H9 (cell line): ENCODE measurements around the gene NCS1. TPM values are rescaled to one million over a fixed set of nuclear protein-coding genes. Genes with fewer than 3 reads are reported as not detected.

Experiments used
- DNase-seq: peaks from one replicate; pipeline ENCODE4 v3.0.0-alpha.2; 2017
- H2AFZ ChIP-seq: one replicate; pipeline ENCODE4 v1.6.1; 2013; ENCODE audit warnings: mild to moderate bottlenecking, low read length, control low read depth, moderate library complexity
- H2AK5ac ChIP-seq: 2 replicates; pipeline ENCODE4 v1.6.1; 2013; ENCODE audit warnings: low read length, control low read depth, mixed read lengths; ENCODE audit not compliant: insufficient read length
- H2BK120ac ChIP-seq: one replicate; pipeline ENCODE4 v1.6.1; 2013; ENCODE audit warnings: low read depth, mild to moderate bottlenecking, low read length, control low read depth, inconsistent platforms; ENCODE audit not compliant: poor library complexity, severe bottlenecking
- H2BK12ac ChIP-seq: 2 replicates; pipeline ENCODE4 v1.6.1; 2013; ENCODE audit warnings: low read length, control low read depth, mixed read lengths, low read depth; ENCODE audit not compliant: insufficient read length
- H2BK15ac ChIP-seq: 2 replicates; pipeline ENCODE4 v1.6.1; 2013; ENCODE audit warnings: low read depth, low read length, control low read depth
- H2BK20ac ChIP-seq: one replicate; pipeline ENCODE4 v1.6.1; 2013; ENCODE audit warnings: low read depth, mild to moderate bottlenecking, low read length, control low read depth, inconsistent platforms; ENCODE audit not compliant: poor library complexity, severe bottlenecking
- H2BK5ac ChIP-seq: 2 replicates; pipeline ENCODE4 v1.6.1; 2013; ENCODE audit warnings: low read length, control low read depth, mixed read lengths; ENCODE audit not compliant: insufficient read length
- H3K14ac ChIP-seq: 2 replicates; pipeline ENCODE4 v1.6.1; 2013; ENCODE audit warnings: low read length, control low read depth; ENCODE audit not compliant: insufficient read depth
- H3K18ac ChIP-seq: 2 replicates; pipeline ENCODE4 v1.6.1; 2013; ENCODE audit warnings: low read depth, mild to moderate bottlenecking, mixed read lengths, low read length, control low read depth; ENCODE audit not compliant: insufficient read length
- H3K23ac ChIP-seq: 2 replicates; pipeline ENCODE4 v1.6.1; 2013; ENCODE audit warnings: low read length, control low read depth, mixed read lengths, low read depth; ENCODE audit not compliant: insufficient read length
- H3K23me2 ChIP-seq: 2 replicates; pipeline ENCODE4 v1.6.1; 2013; ENCODE audit warnings: low read depth, mild to moderate bottlenecking, mixed read lengths, low read length, control low read depth; ENCODE audit not compliant: insufficient read length, poor library complexity, severe bottlenecking
- H3K27ac ChIP-seq: 2 replicates; pipeline ENCODE4 v1.5.1; 2013; ENCODE audit warnings: low read length, control low read depth, mixed read lengths, low read depth; ENCODE audit not compliant: insufficient read length
- H3K27me3 ChIP-seq: 2 replicates; pipeline ENCODE4 v1.6.1; 2013; ENCODE audit warnings: low read length, control low read depth, inconsistent platforms; ENCODE audit not compliant: insufficient read depth
- H3K4ac ChIP-seq: 2 replicates; pipeline ENCODE4 v1.6.1; 2013; ENCODE audit warnings: low read depth, mild to moderate bottlenecking, control low read depth, inconsistent platforms, low read length, moderate library complexity
- H3K4me1 ChIP-seq: 2 replicates; pipeline ENCODE4 v1.6.1; 2013; ENCODE audit warnings: low read length, control low read depth, inconsistent platforms; ENCODE audit not compliant: insufficient read depth
- H3K4me2 ChIP-seq: 2 replicates; pipeline ENCODE4 v1.6.1; 2013; ENCODE audit warnings: low read length, control low read depth, mixed read lengths; ENCODE audit not compliant: insufficient read length, insufficient read depth
- H3K56ac ChIP-seq: 2 replicates; pipeline ENCODE4 v1.6.1; 2013; ENCODE audit warnings: low read depth, mild to moderate bottlenecking, mixed read lengths, low read length, control low read depth; ENCODE audit not compliant: insufficient read length
- H3K79me1 ChIP-seq: 2 replicates; pipeline ENCODE4 v1.6.1; 2013; ENCODE audit warnings: low read depth, mild to moderate bottlenecking, moderate library complexity, low read length, control low read depth, inconsistent platforms; ENCODE audit not compliant: insufficient read depth, poor library complexity, severe bottlenecking
- H3K79me2 ChIP-seq: 2 replicates; pipeline ENCODE4 v1.6.1; 2013; ENCODE audit warnings: low read length, control low read depth, inconsistent platforms; ENCODE audit not compliant: insufficient read depth
- H3K9ac ChIP-seq: 2 replicates; pipeline ENCODE4 v1.6.1; 2013; ENCODE audit warnings: low read length, control low read depth, mixed read lengths; ENCODE audit not compliant: insufficient read length; ENCODE audit errors: extremely low read depth
- H3K9me3 ChIP-seq: one replicate; pipeline ENCODE4 v1.6.1; 2013; ENCODE audit warnings: low read depth, low read length, inconsistent platforms; ENCODE audit not compliant: control insufficient read depth
- H3T11ph ChIP-seq: one replicate; pipeline ENCODE4 v1.6.1; 2013; ENCODE audit warnings: mild to moderate bottlenecking, low read length, control low read depth, inconsistent platforms
- H4K20me1 ChIP-seq: one replicate; pipeline ENCODE4 v1.6.1; 2013; ENCODE audit not compliant: control insufficient read depth, insufficient read length, insufficient read depth
- H4K5ac ChIP-seq: 2 replicates; pipeline ENCODE4 v1.6.1; 2013; ENCODE audit warnings: low read depth, mild to moderate bottlenecking, mixed read lengths, low read length, control low read depth; ENCODE audit not compliant: insufficient read length
- H4K8ac ChIP-seq: replicated peaks from 2 replicates; pipeline ENCODE4 v1.6.1; 2013; ENCODE audit warnings: low read length, control low read depth, mixed read lengths, low read depth; ENCODE audit not compliant: insufficient read length
- H4K91ac ChIP-seq: 2 replicates; pipeline ENCODE4 v1.6.1; 2013; ENCODE audit warnings: low read depth, mild to moderate bottlenecking, moderate library complexity, mixed read lengths, low read length, control low read depth; ENCODE audit not compliant: insufficient read length
- H3K27ac Mint-ChIP-seq, 3 experiments: 2 replicates in 2 of 3; 3 replicates in 1 of 3; pipeline ENCODE4 v1.8.0; 2020 to 2021; ENCODE audit warnings: mixed read lengths in 3 of 3, mild to moderate bottlenecking in 1 of 3, moderate library complexity in 1 of 3
- H3K27me3 Mint-ChIP-seq: 2 replicates; pipeline ENCODE4 v1.8.0; 2021; ENCODE audit warnings: low read depth, mild to moderate bottlenecking, moderate library complexity, mixed read lengths
- H3K36me3 Mint-ChIP-seq, 3 experiments: 2 replicates in 2 of 3; 3 replicates in 1 of 3; pipeline ENCODE4 v1.8.0; 2020 to 2021; ENCODE audit warnings: low read depth in 3 of 3, mixed read lengths in 3 of 3; ENCODE audit not compliant: insufficient read depth in 1 of 3
- H3K4me1 Mint-ChIP-seq, 2 experiments: 2 replicates each; pipeline ENCODE4 v1.8.0; 2020; ENCODE audit warnings: mixed read lengths in 2 of 2
- H3K4me3 Mint-ChIP-seq, 2 experiments: 2 replicates in 1 of 2; 3 replicates in 1 of 2; pipeline ENCODE4 v1.8.0; 2020 to 2021; ENCODE audit warnings: mild to moderate bottlenecking in 2 of 2, mixed read lengths in 2 of 2, moderate library complexity in 1 of 2
- H3K9me3 Mint-ChIP-seq, 2 experiments: 2 replicates in 1 of 2; 3 replicates in 1 of 2; pipeline ENCODE4 v1.8.0; 2020; ENCODE audit warnings: mild to moderate bottlenecking in 2 of 2, mixed read lengths in 2 of 2, moderate library complexity in 1 of 2
- CTCF ChIP-seq: fragments of 200-600 bp; sonication (generic); conservative IDR thresholded peaks from 3 replicates; pipeline ENCODE4 v1.8.0; 2021; ENCODE audit warnings: antibody characterized with exemption, mild to moderate bottlenecking
- WGBS: extraction: QIAGEN DNeasy Blood & Tissue Kit; methylation state at CpG from one replicate; pipeline ENCODE4 v1.1.7; 2013; ENCODE audit warnings: missing lambda C conversion rate, low lambda C conversion rate, mixed read lengths; ENCODE audit not compliant: insufficient read length; ENCODE audit errors: extremely low coverage; 5-methylcytosine and 5-hydroxymethylcytosine counted together
- total RNA-seq: library from RNA; stranded (reverse); gene quantifications from 2 replicates; pipeline ENCODE4 v1.2.1, GENCODE V29; 2021

The NCS1 gene
- total RNA-seq, 1 experiment from 2014 or later = 38.1 TPM

- Histone ChIP-seq H3K23me2 (peaks cover 14% of the 10 kb centered on the region), H2BK20ac (no peak overlapping the region), H3K27ac (no peak overlapping the region), H3K14ac (no peak overlapping the region), H3K4ac (no peak overlapping the region), H3K56ac (no peak overlapping the region), H3K23ac (no peak overlapping the region), H3K4me1 (no peaks in the 10 kb centered on the region), H4K20me1 (no peaks in the 10 kb centered on the region), H3K79me2 (no peaks in the 10 kb centered on the region), H2BK12ac (no peak overlapping the region), H4K8ac (no peak overlapping the region), H2AK5ac (no peak overlapping the region), H3K18ac (no peak overlapping the region), H2BK5ac (no peak overlapping the region), H3K79me1 (no peaks in the 10 kb centered on the region), H4K91ac (no peak overlapping the region), H2AFZ (no peak overlapping the region), H3K9me3 (no peaks in the 10 kb centered on the region), H3K27me3 (peaks cover 3% of the 10 kb centered on the region; the same call in 1 of the 2 replicates), H3T11ph (no peak overlapping the region), H3K4me2 (no peak overlapping the region), H2BK15ac (no peak overlapping the region), H4K5ac (no peak overlapping the region), H2BK120ac (no peak overlapping the region), H3K9ac (no peak overlapping the region)
- Mint-ChIP-seq H3K27ac (no peak overlapping the region), H3K36me3 (peaks cover 5 to 21% (median 9%) of the 10 kb centered on the region in 3 experiments; a peak in 5 of 7 replicates), H3K27me3 (peaks cover 36% of the 10 kb centered on the region), H3K9me3 (peaks cover 13 to 16% of the 10 kb centered on the region in 2 experiments), H3K4me3 (no peak overlapping the region), H3K4me1 (peaks cover 38 to 53% of the 10 kb centered on the region in 2 experiments)
- no CpG with 5 or more reads among the region's 7 CpGs for WGBS
- DNase-seq = no peak
- no peak for TF ChIP-seq CTCF
Measured at GRCh38 chr9:130262771-130263170, 90.6 kb downstream of the NCS1 start.
